NCI-H748 (cell line): Measurements from ENCODE around the gene MAFB.

ENCODE experiments used
- DNase-seq: peaks from one replicate; lab custom pipeline; 2025; ENCODE audit not compliant: unreplicated experiment; lab: John Stamatoyannopoulos, UW

MAFB gene

DNA sequence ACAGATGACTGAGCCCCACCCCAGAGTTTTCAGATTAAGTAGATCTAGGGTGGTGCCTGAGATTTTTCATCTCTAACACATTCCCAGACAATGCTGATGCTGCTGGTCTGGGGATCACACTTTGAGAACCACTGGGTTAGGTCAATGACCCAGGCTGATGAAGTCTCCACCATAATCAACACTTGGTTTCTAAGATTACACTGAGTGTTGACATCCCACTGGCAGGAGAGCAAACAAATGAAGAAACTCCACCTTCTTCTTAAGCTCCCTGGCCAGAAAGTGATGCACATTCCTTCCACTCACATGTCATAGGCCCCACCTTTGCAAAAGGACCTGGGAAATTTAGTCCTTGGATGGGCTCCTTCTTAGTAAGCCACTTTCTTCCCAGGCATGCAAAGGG is 53.1 kb downstream of the MAFB start:
- DNase-seq: no peak
